HepG2 (cell line): ENCODE data around the gene SGIP1. TPM values are rescaled to one million over a fixed set of nuclear protein-coding genes. Genes with fewer than 3 reads are reported as not detected.

Experiments
- ATAC-seq: fragments of 200-7000 bp; cut with Tn5 transposase; 3 replicates; pipeline ENCODE4 v1.9.1; 2020; ENCODE audit warnings: mild to moderate bottlenecking, moderate library complexity
- BruUV-seq: library from RNA; stranded (reverse); fragments of 400-500 nt; replicated peaks from 2 replicates; lab custom pipeline; 2021; lab: Mats Ljungman, UMichigan
- CTCF ChIA-PET: fragments of 300-600 bp; formaldehyde crosslinking; extraction: SDS; loops from one replicate; lab custom pipeline; 2021; ENCODE audit warnings: low total read pairs, inconsistent platforms, low intra/inter-chr PET ratio; lab: Yijun Ruan, JAX
- POLR2A ChIA-PET: fragments of 350-600 bp; sonication (Branson Sonifier 250); formaldehyde crosslinking; loops from one replicate; lab custom pipeline; 2020; ENCODE audit warnings: antibody characterized with exemption, inconsistent platforms; lab: Yijun Ruan, JAX
- DNase-seq: peaks from one replicate; pipeline ENCODE4 v3.0.0-alpha.2; 2015; ENCODE audit warnings: low spot score
- FAIRE-seq: peaks from 3 replicates; lab custom pipeline; 2011; peaks lifted over from hg19 to GRCh38; lab: Jason Lieb, UNC
- H2AFZ ChIP-seq: one replicate; pipeline ENCODE4 v1.6.1; 2011; ENCODE audit warnings: low read length, inconsistent platforms
- H3K27ac ChIP-seq: fragments of 300-600 bp; 3 replicates; pipeline ENCODE4 v1.8.0; 2011; ENCODE audit warnings: mixed run types, mild to moderate bottlenecking, mixed read lengths, low read length, inconsistent platforms; ENCODE audit not compliant: insufficient read depth; ENCODE audit errors: extremely low read length
- H3K27me3 ChIP-seq, 2 experiments: fragments of 200-600 bp in 1 of 2; 2 replicates in 1 of 2; 3 replicates in 1 of 2; pipeline versions ENCODE4 v1.6.0 to v1.8.0; 2011; ENCODE audit warnings: low read length in 2 of 2, mild to moderate bottlenecking in 2 of 2, moderate library complexity in 2 of 2, inconsistent platforms in 1 of 2; ENCODE audit not compliant: insufficient read depth in 2 of 2, control insufficient read depth in 1 of 2
- H3K36me3 ChIP-seq, 2 experiments: fragments of 200-600 bp in 1 of 2; replicated peaks in 1 of 2; 2 replicates in 1 of 2; 3 replicates in 1 of 2; pipeline versions ENCODE4 v1.5.1 to v1.8.0; 2011; ENCODE audit warnings: low read length in 2 of 2, inconsistent platforms in 1 of 2; ENCODE audit not compliant: insufficient read depth in 2 of 2, control insufficient read depth in 1 of 2
- H3K4me1 ChIP-seq: 2 replicates; pipeline ENCODE4 v1.5.1; 2012; ENCODE audit warnings: low read length, inconsistent platforms; ENCODE audit not compliant: insufficient read depth
- H3K4me2 ChIP-seq: 2 replicates; pipeline ENCODE4 v1.6.0; 2011; ENCODE audit warnings: low read depth, low read length, inconsistent platforms
- H3K4me3 ChIP-seq, 3 experiments: fragments of 200-600 bp in 1 of 3; sonication (generic), shearing (Covaris generic) in 1 of 3; replicated peaks in 1 of 3; 2 replicates each; pipeline ENCODE4 v1.5.1; 2011 to 2016; ENCODE audit warnings: low read length in 3 of 3, inconsistent platforms in 2 of 3, low read depth in 2 of 3, mild to moderate bottlenecking in 2 of 3, control low read depth in 1 of 3, mixed read lengths in 1 of 3; ENCODE audit not compliant: insufficient read depth in 1 of 3
- H3K79me2 ChIP-seq: one replicate; pipeline ENCODE4 v1.6.1; 2011; ENCODE audit warnings: low read length, inconsistent platforms; ENCODE audit not compliant: insufficient read depth
- H3K9ac ChIP-seq: 2 replicates; pipeline ENCODE4 v1.6.0; 2011; ENCODE audit warnings: mild to moderate bottlenecking, low read depth, low read length, inconsistent platforms; ENCODE audit not compliant: insufficient read depth
- H3K9me3 ChIP-seq: 2 replicates; pipeline ENCODE4 v1.5.1; 2012; ENCODE audit warnings: mild to moderate bottlenecking, low read length
- H4K20me1 ChIP-seq: 2 replicates; pipeline ENCODE4 v1.6.0; 2011; ENCODE audit warnings: inconsistent platforms, mild to moderate bottlenecking, low read length, moderate library complexity; ENCODE audit not compliant: insufficient read depth
- MAZ ChIP-seq, 2 experiments: sonication (generic) in 1 of 2; formaldehyde crosslinking in 1 of 2; IDR thresholded peaks; 2 replicates each; pipeline versions ENCODE4 v1.5.0 to v1.6.1; 2012 to 2020; ENCODE audit warnings: low read depth in 2 of 2, mild to moderate bottlenecking in 2 of 2, borderline replicate concordance in 1 of 2, improper control_type of control experiment in 1 of 2, low read length in 1 of 2, missing genetic modification reagents in 1 of 2, moderate library complexity in 1 of 2
- MLLT10 ChIP-seq: sonication (generic); formaldehyde crosslinking; IDR thresholded peaks from 2 replicates; pipeline ENCODE4 v1.4.0; 2020; ENCODE audit warnings: missing genetic modification reagents
- NFAT5 ChIP-seq: sonication (generic); formaldehyde crosslinking; IDR thresholded peaks from 2 replicates; pipeline ENCODE4 v1.4.0; 2020; ENCODE audit warnings: missing genetic modification reagents
- PCBP2 ChIP-seq: fragments of 200-400 bp; formaldehyde crosslinking; optimal IDR thresholded peaks from 2 replicates; pipeline ENCODE3; 2018; ENCODE audit warnings: low read length, low read depth; ENCODE audit not compliant: poor library complexity, severe bottlenecking
- RORA ChIP-seq: sonication (generic); formaldehyde crosslinking; IDR thresholded peaks from 2 replicates; pipeline ENCODE4 v1.5.0; 2020; ENCODE audit warnings: mild to moderate bottlenecking, missing genetic modification reagents, moderate library complexity
- SMC3 ChIP-seq: IDR thresholded peaks from 2 replicates; pipeline ENCODE4 v1.6.1; 2011; ENCODE audit warnings: low read length, improper control_type of control experiment
- SP1 ChIP-seq, 2 experiments: fragments of 450-650 bp in 1 of 2; sonication (generic) in 1 of 2; formaldehyde crosslinking in 1 of 2; IDR thresholded peaks; 2 replicates each; pipeline versions ENCODE4 v1.4.0 to v1.6.1; 2016 to 2020; ENCODE audit warnings: missing genetic modification reagents in 1 of 2
- ZNF264 ChIP-seq: sonication (generic); formaldehyde crosslinking; IDR thresholded peaks from 2 replicates; pipeline ENCODE4 v1.4.0; 2020; ENCODE audit warnings: missing genetic modification reagents
- ZNF34 ChIP-seq: sonication (generic); formaldehyde crosslinking; IDR thresholded peaks from 2 replicates; pipeline ENCODE4 v1.4.0; 2020; ENCODE audit warnings: mild to moderate bottlenecking, missing genetic modification reagents, borderline replicate concordance
- ZNF383 ChIP-seq: sonication (generic); formaldehyde crosslinking; IDR thresholded peaks from 2 replicates; pipeline ENCODE4 v1.4.0; 2020; ENCODE audit warnings: missing genetic modification reagents, mild to moderate bottlenecking, borderline replicate concordance
- ZNF691 ChIP-seq: sonication (generic); formaldehyde crosslinking; IDR thresholded peaks from 2 replicates; pipeline ENCODE4 v1.4.0; 2020; ENCODE audit warnings: missing genetic modification reagents, low read depth, mild to moderate bottlenecking, borderline replicate concordance
- ZNF782 ChIP-seq: sonication (generic); formaldehyde crosslinking; IDR thresholded peaks from 2 replicates; pipeline ENCODE4 v1.4.0; 2020; ENCODE audit warnings: missing genetic modification reagents, mild to moderate bottlenecking, borderline replicate concordance
- WGBS: methylation state at CpG from one replicate; pipeline ENCODE4 v1.1.6; 2017; ENCODE audit warnings: low lambda C conversion rate; 5-methylcytosine and 5-hydroxymethylcytosine counted together
- in situ Hi-C: cut with HindIII; loops from 2 replicates; pipeline ENCODE4 v1.10.0; 2017; ENCODE audit warnings: low pct_unique_long_range_greater_than_20kb; ENCODE audit not compliant: extremely low pct_ligation_motif_present
- intact Hi-C: fragments of 100-400 bp; cut with micrococcal nuclease; formaldehyde crosslinking; loops from one replicate; pipeline ENCODE4 v1.10.0; 2022; ENCODE audit not compliant: unreplicated experiment
- polyA plus RNA-seq, 8 experiments: library from polyadenylated mRNA; depleted of rRNA in 3 of 8; stranded (reverse) in 7 of 8; unstranded in 1 of 8; fragments of >200 nt; fragmentation: Illumina TruSeq in 4 of 8; extraction: Trizol in 4 of 8; gene quantifications; 2 replicates each; pipeline versions ENCODE4 v1.2.1 to v1.2.3, GENCODE V29; 2011 to 2016; ENCODE audit warnings: low read depth in 4 of 8, missing spikeins in 1 of 8, mixed read lengths in 1 of 8; ENCODE audit not compliant: insufficient read depth in 1 of 8
- total RNA-seq, 5 experiments: library from RNA; depleted of rRNA; stranded (reverse); fragments of >200 nt; fragmentation: Illumina TruSeq; extraction: Trizol; gene quantifications; 2 replicates each; pipeline ENCODE4 v1.2.3, GENCODE V29; 2016; ENCODE audit warnings: low read depth in 1 of 5
- TF ChIP-seq, protein P1 (sequence below): sonication (generic); formaldehyde crosslinking; IDR thresholded peaks from 2 replicates; pipeline ENCODE4 v1.5.0; 2020; ENCODE audit warnings: mild to moderate bottlenecking, missing genetic modification reagents
- TF ChIP-seq, protein P2 (sequence below): sonication (generic); formaldehyde crosslinking; conservative IDR thresholded peaks from 2 replicates; pipeline ENCODE4 v1.8.0; 2022; ENCODE audit warnings: mild to moderate bottlenecking, moderate library complexity, missing genetic modification reagents

Gene SGIP1
- total and polyA plus RNA-seq, 2 of the 13 experiments (the other 11 are each of a cell fraction or from before 2014, with no cell fraction given), result not detected

DNA sequence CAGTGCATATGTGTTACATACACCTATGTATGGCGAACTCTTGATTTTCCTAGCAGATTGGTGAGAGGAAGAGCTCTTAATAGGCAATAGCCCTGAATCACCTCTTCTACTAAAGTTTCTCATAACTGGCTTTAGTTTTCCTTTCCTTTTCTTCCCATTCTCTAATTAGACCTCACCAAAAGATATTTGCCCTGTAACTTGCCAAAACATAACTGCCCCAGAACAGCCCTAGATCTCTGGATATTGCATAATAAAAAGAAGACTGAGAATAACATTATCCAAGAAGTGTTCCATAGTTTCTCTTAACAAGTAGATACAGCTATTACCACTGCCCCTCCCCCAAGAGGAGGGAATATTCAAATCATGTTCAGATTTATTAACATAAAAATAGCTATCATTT is 16.3 kb downstream of the SGIP1 start:
- POLR2A ChIA-PET, result no interaction called here
- FAIRE-seq (no peak), ATAC-seq (no peak), DNase-seq (no peak)
- Histone ChIP-seq H3K27me3 (no peaks in the 10 kb centered on the region), H3K9me3 (no peaks in the 10 kb centered on the region), H3K4me3 (no peak overlapping the region), H4K20me1 (no peaks in the 10 kb centered on the region), H3K79me2 (no peaks in the 10 kb centered on the region), H3K4me2 (no peak overlapping the region), H3K9ac (no peak overlapping the region), H3K27ac (no peak overlapping the region), H2AFZ (no peak overlapping the region), H3K36me3 (no peaks in the 10 kb centered on the region), H3K4me1 (peaks cover 10% of the 10 kb centered on the region)
- BruUV-seq, result no TSS peak
- intact Hi-C loops (no loop called here), in situ Hi-C loops (no loop called here)
- 54% methylated on average over 1 of the region's 1 CpG for WGBS
- CTCF ChIA-PET, result no interaction called here
- TF ChIP-seq, protein P1, sequence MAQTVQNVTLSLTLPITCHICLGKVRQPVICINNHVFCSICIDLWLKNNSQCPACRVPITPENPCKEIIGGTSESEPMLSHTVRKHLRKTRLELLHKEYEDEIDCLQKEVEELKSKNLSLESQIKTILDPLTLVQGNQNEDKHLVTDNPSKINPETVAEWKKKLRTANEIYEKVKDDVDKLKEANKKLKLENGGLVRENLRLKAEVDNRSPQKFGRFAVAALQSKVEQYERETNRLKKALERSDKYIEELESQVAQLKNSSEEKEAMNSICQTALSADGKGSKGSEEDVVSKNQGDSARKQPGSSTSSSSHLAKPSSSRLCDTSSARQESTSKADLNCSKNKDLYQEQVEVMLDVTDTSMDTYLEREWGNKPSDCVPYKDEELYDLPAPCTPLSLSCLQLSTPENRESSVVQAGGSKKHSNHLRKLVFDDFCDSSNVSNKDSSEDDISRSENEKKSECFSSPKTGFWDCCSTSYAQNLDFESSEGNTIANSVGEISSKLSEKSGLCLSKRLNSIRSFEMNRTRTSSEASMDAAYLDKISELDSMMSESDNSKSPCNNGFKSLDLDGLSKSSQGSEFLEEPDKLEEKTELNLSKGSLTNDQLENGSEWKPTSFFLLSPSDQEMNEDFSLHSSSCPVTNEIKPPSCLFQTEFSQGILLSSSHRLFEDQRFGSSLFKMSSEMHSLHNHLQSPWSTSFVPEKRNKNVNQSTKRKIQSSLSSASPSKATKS (CRISPR knock-in tag), result no peak
- no peak for TF ChIP-seq PCBP2
- TF ChIP-seq, protein P2, sequence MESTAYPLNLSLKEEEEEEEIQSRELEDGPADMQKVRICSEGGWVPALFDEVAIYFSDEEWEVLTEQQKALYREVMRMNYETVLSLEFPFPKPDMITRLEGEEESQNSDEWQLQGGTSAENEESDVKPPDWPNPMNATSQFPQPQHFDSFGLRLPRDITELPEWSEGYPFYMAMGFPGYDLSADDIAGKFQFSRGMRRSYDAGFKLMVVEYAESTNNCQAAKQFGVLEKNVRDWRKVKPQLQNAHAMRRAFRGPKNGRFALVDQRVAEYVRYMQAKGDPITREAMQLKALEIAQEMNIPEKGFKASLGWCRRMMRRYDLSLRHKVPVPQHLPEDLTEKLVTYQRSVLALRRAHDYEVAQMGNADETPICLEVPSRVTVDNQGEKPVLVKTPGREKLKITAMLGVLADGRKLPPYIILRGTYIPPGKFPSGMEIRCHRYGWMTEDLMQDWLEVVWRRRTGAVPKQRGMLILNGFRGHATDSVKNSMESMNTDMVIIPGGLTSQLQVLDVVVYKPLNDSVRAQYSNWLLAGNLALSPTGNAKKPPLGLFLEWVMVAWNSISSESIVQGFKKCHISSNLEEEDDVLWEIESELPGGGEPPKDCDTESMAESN, result no peak
- no peak for TF ChIP-seq ZNF264
- TF ChIP-seq ZNF383 (CRISPR knock-in tag), result no peak
- no peak for TF ChIP-seq SP1 (IDR thresholded peaks at IDR 0.05)
- no peak for TF ChIP-seq SP1 (CRISPR knock-in tag; IDR thresholded peaks at IDR 0.05)
- no peak for TF ChIP-seq ZNF34 (CRISPR knock-in tag)
- no peak for TF ChIP-seq ZNF782 (CRISPR knock-in tag)
- TF ChIP-seq NFAT5 (CRISPR knock-in tag), result no peak
- TF ChIP-seq MAZ (IDR thresholded peaks at IDR 0.05; ENCODE audit: borderline replicate concordance, low read depth, low read length), result no peak
- no peak for TF ChIP-seq MAZ (CRISPR knock-in tag; IDR thresholded peaks at IDR 0.05; ENCODE audit: low read depth)
- TF ChIP-seq RORA, result no peak
- TF ChIP-seq SMC3, result no peak
- TF ChIP-seq MLLT10 (CRISPR knock-in tag), result no peak
- TF ChIP-seq ZNF691 (CRISPR knock-in tag), result no peak
